Adrenal gland (tissue), 12 donors: ENCODE results near the gene REXO2. TPM values are rescaled to one million over a fixed set of nuclear protein-coding genes. Genes with fewer than 3 reads are reported as not detected.

ENCODE experiments used
- DNase-seq, 7 donors: peaks; one replicate each; pipeline ENCODE4 v3.0.0-alpha.2; 2019 to 2020
- H3K27ac ChIP-seq, 5 donors: fragments of 200-600 bp; sonication (generic) in 4 of 5; 1 replicate in 3 of 5; 2 replicates in 2 of 5; pipeline versions ENCODE4 v1.5.1 to v1.8.0; 2016 to 2020; ENCODE audit warnings: mild to moderate bottlenecking in 1 of 5
- H3K27me3 ChIP-seq: fragments of 200-600 bp; 2 replicates; pipeline ENCODE4 v1.8.0; 2021
- H3K36me3 ChIP-seq, 2 donors: fragments of 200-600 bp; replicated peaks in 1 of 2; 1 replicate in 1 of 2; 2 replicates in 1 of 2; pipeline versions ENCODE4 v1.5.1 to v1.8.0; 2018 to 2022
- H3K4me1 ChIP-seq, 2 donors: fragments of 200-600 bp; replicated peaks in 1 of 2; 1 replicate in 1 of 2; 2 replicates in 1 of 2; pipeline versions ENCODE4 v1.5.1 to v1.8.0; 2018 to 2021
- H3K4me3 ChIP-seq, 4 donors: fragments of 200-600 bp; sonication (generic) in 3 of 4; one replicate each; pipeline ENCODE4 v1.5.1; 2016 to 2018
- H3K9me3 ChIP-seq, 3 donors: fragments of 200-600 bp; sonication (generic) in 1 of 3; replicated peaks in 1 of 3; 1 replicate in 2 of 3; 2 replicates in 1 of 3; pipeline versions ENCODE4 v1.5.1 to v1.8.0; 2016 to 2021
- CTCF ChIP-seq, 6 experiments: fragments of 450-650 bp in 4 of 6; fragments of 200-600 bp in 2 of 6; sonication (generic) in 1 of 6; IDR thresholded peaks; 1 replicate in 5 of 6; 2 replicates in 1 of 6; pipeline versions ENCODE4 v1.5.1 to v1.8.0; 2016 to 2021; ENCODE audit warnings: antibody characterized with exemption in 6 of 6, mild to moderate bottlenecking in 2 of 6, moderate library complexity in 1 of 6
- POLR2A ChIP-seq, 2 donors: fragments of 450-650 bp; IDR thresholded peaks; one replicate each; pipeline ENCODE4 v1.6.1; 2017; ENCODE audit warnings: antibody characterized with exemption in 2 of 2, mild to moderate bottlenecking in 2 of 2, moderate library complexity in 1 of 2
- WGBS, 4 donors: extraction: QIAGEN DNeasy Blood & Tissue Kit in 2 of 4; methylation state at CpG; one replicate each; pipeline versions ENCODE4 v1.1.5 to v1.1.7; 2013 to 2017; 5-methylcytosine and 5-hydroxymethylcytosine counted together
- intact Hi-C, 2 donors: fragments of 100-400 bp; cut with DNase I; formaldehyde crosslinking; loops; one replicate each; pipeline versions ENCODE4 v1.14.1 to v1.15.0; 2022 to 2023
- polyA plus RNA-seq, 3 donors: library from polyadenylated mRNA; stranded (reverse); fragments of 200-250 nt in 2 of 3; fragments of 350-450 nt in 1 of 3; fragmentation: Illumina TruSeq in 1 of 3; extraction: RNeasy Lipid Tissue Mini Kit (QIAGEN cat#74804) in 1 of 3; gene quantifications; one replicate each; pipeline ENCODE4 v1.2.3, GENCODE V29; 2013 to 2014
- total RNA-seq, 9 donors: library from RNA; depleted of rRNA in 4 of 9; stranded (reverse); fragments of >200 nt in 4 of 9; fragments of 120-200 nt in 1 of 9; fragmentation: NEBNext Ultra II Directional in 1 of 9; extraction: Animal tissue kit (Norgen Biotek cat#: 25700) in 1 of 9; gene quantifications; one replicate each; pipeline versions ENCODE4 v1.1.0 to v1.2.4, GENCODE V29; 2013 to 2023
- donor health status: healthy with polysubstance abuse.
- donor health status: Bipolar disorder and iron deficiency.
- donor health status: DM: yes; HTN: yes; CAD: no.
- donor health status: DM: no; HTN: no; CAD: no.
- donor health status: DM: no; HTN: no; CAD: no.
- donor health status: DM: yes; HTN: yes; CAD: no.

REXO2 gene
- total and polyA plus RNA-seq, 12 donors, result 50.5 to 211 (median 107) TPM

- 95 to 98% (median 95%) methylated on average over 4 of the region's 4 CpGs for WGBS, 4 donors
- Histone ChIP-seq H3K4me3 (no peak overlapping the region), H3K36me3 (peaks cover 0 to 18% of the 10 kb centered on the region in 2 donors)
Measured at GRCh38 chr11:114412946-114413345, 26.3 kb upstream of the REXO2 start.

DNA sequence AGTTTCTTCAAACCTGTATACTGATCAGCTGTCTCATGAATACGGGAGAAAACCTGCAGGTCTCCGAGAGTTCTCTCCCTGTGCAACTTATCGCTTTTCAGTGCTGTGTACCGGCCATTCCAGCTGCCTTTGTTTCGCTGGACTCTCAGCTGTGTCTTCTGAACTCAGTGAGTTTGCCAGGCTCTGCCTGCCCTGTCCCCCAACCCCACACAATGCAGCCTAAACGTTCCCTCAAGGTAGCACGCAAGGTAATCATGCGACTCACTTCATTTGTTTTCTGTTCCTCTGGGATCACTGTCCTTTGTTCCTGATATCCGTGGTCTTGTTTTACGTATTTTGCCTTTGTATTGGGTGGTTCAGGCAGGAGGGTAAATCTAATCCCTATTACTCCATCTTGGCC lies 25.3 kb upstream of the REXO2 start:
- no peak for TF ChIP-seq POLR2A (IDR thresholded peaks at IDR 0.05)
- no peak for TF ChIP-seq CTCF (IDR thresholded peaks at IDR 0.05)
- DNase-seq, result no peak
- Histone ChIP-seq H3K4me1 (no peaks in the 10 kb centered on the region), H3K9me3 (no peaks in the 10 kb centered on the region), H3K4me3 (no peak overlapping the region), H3K36me3 (peaks cover 0 to 14% of the 10 kb centered on the region in 2 donors), H3K27me3 (no peaks in the 10 kb centered on the region), H3K27ac (no peak overlapping the region)
- intact Hi-C loops, result no loop called here
- WGBS, 4 donors, result 87 to 94% (median 90%) methylated on average over 10 of the region's 10 CpGs

More at GRCh38 chr11:114412946-114413345, 26.3 kb upstream of the REXO2 start:
- H3K4me1 ChIP-seq, result no peaks in the 10 kb centered on the region
- TF ChIP-seq CTCF (IDR thresholded peaks at IDR 0.05) (no peak), POLR2A (IDR thresholded peaks at IDR 0.05) (no peak)
- no peaks in the 10 kb centered on the region for H3K9me3 ChIP-seq
- DNase-seq, result no peak
- H3K27me3 ChIP-seq, result no peaks in the 10 kb centered on the region
- intact Hi-C loops, result no loop called here
- H3K27ac ChIP-seq, result no peak overlapping the region

DNA sequence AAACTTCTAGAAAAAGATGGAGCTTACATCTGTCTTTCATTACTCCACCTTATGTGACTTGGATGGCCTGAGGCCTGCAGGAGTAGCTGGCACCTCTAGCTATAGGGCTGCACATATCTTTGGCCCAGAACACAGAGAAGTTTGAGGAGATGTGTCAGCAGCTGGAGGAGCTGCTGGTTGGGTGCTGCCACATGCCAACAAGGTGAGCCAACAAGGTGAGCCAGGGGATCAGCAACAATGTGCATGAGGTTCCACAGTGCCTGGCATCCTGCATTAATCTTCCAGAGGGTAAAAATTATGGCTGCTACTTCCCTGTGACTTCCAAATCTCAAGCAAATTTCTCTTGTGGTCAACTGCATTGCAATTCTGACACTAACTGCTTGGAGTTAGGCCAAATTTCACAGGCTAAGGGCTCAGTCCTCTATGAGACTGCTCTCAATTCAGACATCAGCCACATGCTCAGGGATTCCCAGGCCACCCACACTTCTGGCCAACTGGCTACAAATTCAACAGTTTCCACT lies 22.8 kb upstream of the REXO2 start:
- Histone ChIP-seq H3K9me3 (no peaks in the 10 kb centered on the region), H3K36me3 (no peaks in the 10 kb centered on the region), H3K4me1 (no peaks in the 10 kb centered on the region), H3K4me3 (no peak overlapping the region), H3K27ac (no peak overlapping the region), H3K27me3 (no peaks in the 10 kb centered on the region)
- no peak for DNase-seq
- TF ChIP-seq CTCF (IDR thresholded peaks at IDR 0.05) (no peak), POLR2A (IDR thresholded peaks at IDR 0.05) (no peak)
- intact Hi-C loops, result no loop called here

DNA sequence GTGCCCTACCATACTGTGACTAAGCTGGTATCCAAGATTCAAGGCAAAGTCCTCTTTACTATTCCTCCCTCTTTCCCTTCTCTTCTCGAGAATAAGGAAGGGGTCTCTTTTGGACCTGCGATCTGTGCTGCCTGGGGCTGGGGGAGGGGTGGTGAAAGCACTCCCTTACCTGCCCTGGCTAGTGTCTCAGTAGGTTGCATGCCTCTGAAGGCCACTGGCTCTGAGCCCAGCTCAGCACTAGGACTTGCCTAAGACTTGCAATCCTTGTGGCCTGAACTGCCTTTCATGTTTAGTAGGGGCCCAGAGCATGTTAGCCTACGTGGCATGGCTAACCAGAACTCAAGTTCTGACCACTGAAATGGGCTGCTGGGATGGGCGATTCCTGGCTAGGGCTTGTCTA lies 13.0 kb upstream of the REXO2 start:
- H3K36me3 ChIP-seq, result no peaks in the 10 kb centered on the region
- no peak for DNase-seq
- no peaks in the 10 kb centered on the region for H3K4me1 ChIP-seq
- no peak overlapping the region for H3K4me3 ChIP-seq
- 90 to 98% (median 93%) methylated on average over 3 to 4 of the region's 4 CpGs for WGBS, 4 donors
- no peaks in the 10 kb centered on the region for H3K27me3 ChIP-seq
- no peaks in the 10 kb centered on the region for H3K9me3 ChIP-seq
- TF ChIP-seq CTCF (IDR thresholded peaks at IDR 0.05) (no peak), POLR2A (IDR thresholded peaks at IDR 0.05) (no peak)
- no peak overlapping the region for H3K27ac ChIP-seq
- intact Hi-C loops, result no loop called here
